Activated naive CD4-positive, alpha-beta T cell treated with anti-CD3 and anti-CD28 coated beads, Interleukin-2, amount 10 ng/mL, durations not matched to agents 7 days and 5 days (primary cell): ENCODE results near the gene POLD1.
"Not testable (repeated sequence)": the region's sequence is repeated elsewhere in the genome, so short reads cannot be mapped to it uniquely, and the experiment has no call there.

ENCODE experiments used
- CTCF ChIA-PET: fragments of 350-600 bp; sonication (Branson Sonifier 250); formaldehyde crosslinking; loops from one replicate; lab custom pipeline; 2021; ENCODE audit warnings: antibody characterized with exemption; lab: Charles Lee
- DNase-seq: peaks from one replicate; pipeline ENCODE4 v3.0.0-alpha.2; 2020
- H3K27ac Mint-ChIP-seq: one replicate; pipeline ENCODE4 v1.8.0; 2021; ENCODE audit warnings: mild to moderate bottlenecking, moderate library complexity, mixed read lengths
- H3K27me3 Mint-ChIP-seq: one replicate; pipeline ENCODE4 v1.8.0; 2021; ENCODE audit warnings: mild to moderate bottlenecking, mixed read lengths
- H3K36me3 Mint-ChIP-seq: one replicate; pipeline ENCODE4 v1.8.0; 2021; ENCODE audit warnings: mixed read lengths
- H3K4me1 Mint-ChIP-seq: one replicate; pipeline ENCODE4 v1.8.0; 2021; ENCODE audit warnings: mixed read lengths
- H3K4me3 Mint-ChIP-seq: one replicate; pipeline ENCODE4 v1.8.0; 2021; ENCODE audit warnings: mild to moderate bottlenecking, moderate library complexity, mixed read lengths
- H3K9me3 Mint-ChIP-seq: one replicate; pipeline ENCODE4 v1.8.0; 2021; ENCODE audit warnings: mixed read lengths

Gene POLD1

GRCh38 chr19:50383852-50384684 is at the start of gene POLD1:
Gene POLD1, plus strand, starts transcription at chr19:50384347. Its CDS starts 14,505 bp downstream, at chr19:50398852.
- Mint-ChIP-seq H3K4me3 (peak within 1 kb of the TSS; percentile 96), H3K27me3 (no peaks in the 10 kb centered on the region), H3K9me3 (no peaks in the 10 kb centered on the region), H3K4me1 (peaks cover 36% of the 10 kb centered on the region), H3K27ac (peak within 1 kb of the TSS; percentile 89), H3K36me3 (peaks cover 39% of the 10 kb centered on the region)
- CTCF ChIA-PET, result interaction anchor here (0.7 to 1.3 kb wide), 2 partner anchors 23 to 27 kb away, joined by 3 to 9 read pairs; no protein-coding TSS in a partner anchor
- DNase-seq, result peak; percentile 99

GRCh38 chr19:50334741-50335421 is 49.3 kb upstream of the POLD1 start:
- DNase-seq, result no peak

GRCh38 chr19:50337031-50337430 is 47.1 kb upstream of the POLD1 start:
- not testable (repeated sequence) for H3K4me3 Mint-ChIP-seq

More at GRCh38 chr19:50334741-50335421, 49.3 kb upstream of the POLD1 start:
- CTCF ChIA-PET, result interaction anchor here (1.5 to 2.7 kb wide), 2 partner anchors 22 to 23 kb away, joined by 5 to 9 read pairs; no protein-coding TSS in a partner anchor
- peaks cover 7% of the 10 kb centered on the region for H3K36me3 Mint-ChIP-seq
- H3K4me1 Mint-ChIP-seq, result peaks cover 56% of the 10 kb centered on the region
- H3K27me3 Mint-ChIP-seq, result peaks cover 48% of the 10 kb centered on the region
- peaks cover 5% of the 10 kb centered on the region for H3K9me3 Mint-ChIP-seq
- H3K4me3 Mint-ChIP-seq, result no peak overlapping the region
- peak overlapping the region; percentile 14 for H3K27ac Mint-ChIP-seq

GRCh38 chr19:50340331-50340730 is 43.8 kb upstream of the POLD1 start:
- peaks cover 16% of the 10 kb centered on the region for H3K36me3 Mint-ChIP-seq
- H3K27ac Mint-ChIP-seq, result no peak overlapping the region
- CTCF ChIA-PET, result no interaction called here
- peaks cover 11% of the 10 kb centered on the region for H3K9me3 Mint-ChIP-seq
- no peak overlapping the region for H3K4me3 Mint-ChIP-seq
- peaks cover 18% of the 10 kb centered on the region for H3K4me1 Mint-ChIP-seq
- DNase-seq, result no peak
- H3K27me3 Mint-ChIP-seq, result no peaks in the 10 kb centered on the region

More at GRCh38 chr19:50337031-50337430, 47.1 kb upstream of the POLD1 start:
- not testable (repeated sequence) for H3K36me3 Mint-ChIP-seq, H3K27ac Mint-ChIP-seq, H3K9me3 Mint-ChIP-seq, DNase-seq
- H3K4me1 Mint-ChIP-seq, result peaks cover 36% of the 10 kb centered on the region
- H3K27me3 Mint-ChIP-seq, result peaks cover 27% of the 10 kb centered on the region
- CTCF ChIA-PET, result interaction anchor here (1.3 kb wide), 1 partner anchor 8 kb away, joined by 3 read pairs; the partner anchor contains the start of gene KCNC3

GRCh38 chr19:50341091-50341564 is 43.0 kb upstream of the POLD1 start:
- Mint-ChIP-seq H3K27me3 (no peaks in the 10 kb centered on the region), H3K4me3 (no peak overlapping the region), H3K27ac (no peak overlapping the region), H3K9me3 (peaks cover 11% of the 10 kb centered on the region), H3K4me1 (peaks cover 15% of the 10 kb centered on the region), H3K36me3 (peaks cover 18% of the 10 kb centered on the region)
- DNase-seq, result no peak
- CTCF ChIA-PET, result interaction anchor here (1.5 kb wide), 1 partner anchor 12 kb away, joined by 4 read pairs; the partner anchor contains the start of gene KCNC3

- no peak overlapping the region for H3K4me3 Mint-ChIP-seq
- H3K27ac Mint-ChIP-seq, result peak overlapping the region; percentile 58
- H3K9me3 Mint-ChIP-seq, result peaks cover 13% of the 10 kb centered on the region
- H3K4me1 Mint-ChIP-seq, result peaks cover 31% of the 10 kb centered on the region
- no peaks in the 10 kb centered on the region for H3K27me3 Mint-ChIP-seq
- H3K36me3 Mint-ChIP-seq, result peaks cover 19% of the 10 kb centered on the region
- CTCF ChIA-PET, result no interaction called here
- DNase-seq, result no peak
These were observed 39.4 kb upstream of the POLD1 start for GRCh38 chr19:50344661-50345318.

GRCh38 chr19:50347089-50347581 is 37.0 kb upstream of the POLD1 start:
- not testable (repeated sequence) for DNase-seq, H3K27me3 Mint-ChIP-seq, H3K9me3 Mint-ChIP-seq
- H3K4me1 Mint-ChIP-seq, result peaks cover 31% of the 10 kb centered on the region
- peak overlapping the region; percentile 3 for H3K4me3 Mint-ChIP-seq
- H3K27ac Mint-ChIP-seq, result peak overlapping the region; percentile 85
- peaks cover 15% of the 10 kb centered on the region for H3K36me3 Mint-ChIP-seq
- CTCF ChIA-PET, result interaction anchor here (3.4 kb wide), 1 partner anchor 10 kb away, joined by 11 read pairs; no protein-coding TSS in a partner anchor

GRCh38 chr19:50349277-50350057 is 34.7 kb upstream of the POLD1 start:
- Mint-ChIP-seq H3K9me3 (peaks cover 7% of the 10 kb centered on the region), H3K27ac (no peak overlapping the region), H3K4me1 (peaks cover 27% of the 10 kb centered on the region), H3K27me3 (no peaks in the 10 kb centered on the region), H3K4me3 (no peak overlapping the region), H3K36me3 (peaks cover 9% of the 10 kb centered on the region)
- CTCF ChIA-PET, result interaction anchor here (3.4 kb wide), 1 partner anchor 8 kb away, joined by 11 read pairs; no protein-coding TSS in a partner anchor
- DNase-seq, result no peak

GRCh38 chr19:50352242-50352641 is 31.9 kb upstream of the POLD1 start:
- no peak for DNase-seq
- Mint-ChIP-seq H3K27ac (no peak overlapping the region), H3K4me1 (peaks cover 10% of the 10 kb centered on the region), H3K4me3 (no peak overlapping the region), H3K36me3 (no peaks in the 10 kb centered on the region), H3K27me3 (no peaks in the 10 kb centered on the region), H3K9me3 (no peaks in the 10 kb centered on the region)
- CTCF ChIA-PET, result interaction anchor here (1.4 to 1.5 kb wide), 3 partner anchors 24 to 204 kb away, joined by 3 to 5 read pairs (median 3); partner anchors contain the start of gene NR1H2

- peaks cover 15% of the 10 kb centered on the region for H3K4me1 Mint-ChIP-seq
- not testable (repeated sequence) for H3K36me3 Mint-ChIP-seq, H3K4me3 Mint-ChIP-seq, H3K27me3 Mint-ChIP-seq, H3K27ac Mint-ChIP-seq, DNase-seq, H3K9me3 Mint-ChIP-seq
- CTCF ChIA-PET, result interaction anchor here (1.0 to 1.5 kb wide), 2 partner anchors 15 to 22 kb away, joined by 3 read pairs; partner anchors contain the start of gene NR1H2
These were observed 30.7 kb upstream of the POLD1 start for GRCh38 chr19:50353487-50353880.

- H3K4me3 Mint-ChIP-seq, result no peak overlapping the region
- H3K36me3 Mint-ChIP-seq, result peaks cover 7% of the 10 kb centered on the region
- H3K4me1 Mint-ChIP-seq, result peaks cover 46% of the 10 kb centered on the region
- CTCF ChIA-PET, result interaction anchor here (0.9 to 2.9 kb wide), 14 partner anchors 9 to 199 kb away, joined by 3 to 28 read pairs (median 6); partner anchors contain the start of genes KCNC3, NR1H2 and POLD1
- no peak for DNase-seq
- H3K27ac Mint-ChIP-seq, result no peak overlapping the region
- H3K27me3 Mint-ChIP-seq, result peaks cover 11% of the 10 kb centered on the region
- no peaks in the 10 kb centered on the region for H3K9me3 Mint-ChIP-seq
These were observed 27.4 kb upstream of the POLD1 start for GRCh38 chr19:50356691-50357177.

- H3K4me3 Mint-ChIP-seq, result peak overlapping the region; percentile 81
- H3K27me3 Mint-ChIP-seq, result peaks cover 11% of the 10 kb centered on the region
- peaks cover 53% of the 10 kb centered on the region for H3K4me1 Mint-ChIP-seq
- CTCF ChIA-PET, result interaction anchor here (0.9 to 2.9 kb wide), 14 partner anchors 10 to 198 kb away, joined by 3 to 28 read pairs (median 6); partner anchors contain the start of genes KCNC3, NR1H2 and POLD1
- H3K27ac Mint-ChIP-seq, result peak overlapping the region; percentile 98
- peaks cover 7% of the 10 kb centered on the region for H3K36me3 Mint-ChIP-seq
- no peaks in the 10 kb centered on the region for H3K9me3 Mint-ChIP-seq
- DNase-seq, result peak; percentile 90
These were observed 26.7 kb upstream of the POLD1 start for GRCh38 chr19:50357178-50358100.
